Activated T-helper 1 cell treated with Interleukin-2 at 50 U/mL for 16 hours (primary cell): ENCODE measurements around the gene UBE2H.
"Not testable (repeated sequence)": the region's sequence is repeated elsewhere in the genome, so short reads cannot be mapped to it uniquely, and the experiment has no call there.

Experiments used
- DNase-seq: peaks from one replicate; pipeline ENCODE4 v3.0.0-alpha.2; 2020; ENCODE audit warnings: low read depth

Gene UBE2H

GRCh38 chr7:129952653-129953560, at the start of gene UBE2H:
Gene UBE2H (minus strand): TSS chr7:129952960. CDS start chr7:129952555, 405 bp downstream.
- DNase-seq = peak; percentile 89

GRCh38 chr7:129998446-129998845, 45.7 kb upstream of the UBE2H start:
- no peak for DNase-seq

- no peak for DNase-seq
Observed at GRCh38 chr7:129997285-129997684, 44.5 kb upstream of the UBE2H start.

- DNase-seq = no peak
Observed at GRCh38 chr7:129993275-129993674, 40.5 kb upstream of the UBE2H start.

GRCh38 chr7:129990403-129991192, 37.8 kb upstream of the UBE2H start:
- no peak for DNase-seq

GRCh38 chr7:129989466-129989865, 36.7 kb upstream of the UBE2H start:
- no peak for DNase-seq

GRCh38 chr7:129986600-129986999, 33.8 kb upstream of the UBE2H start:
- no peak for DNase-seq

- DNase-seq = no peak
Observed at GRCh38 chr7:129980667-129981066, 27.9 kb upstream of the UBE2H start.

- DNase-seq = no peak
Observed at GRCh38 chr7:129975309-129975708, 22.5 kb upstream of the UBE2H start.

- no peak for DNase-seq
Observed at GRCh38 chr7:129970816-129971215, 18.1 kb upstream of the UBE2H start.

- DNase-seq = no peak
Observed at GRCh38 chr7:129969881-129970446, 17.2 kb upstream of the UBE2H start.

GRCh38 chr7:129968592-129969383, 16.0 kb upstream of the UBE2H start:
- no peak for DNase-seq

GRCh38 chr7:129960204-129960475, 7.4 kb upstream of the UBE2H start:
- not testable (repeated sequence) for DNase-seq

- DNase-seq = no peak
Observed at GRCh38 chr7:129959471-129960203, 6.9 kb upstream of the UBE2H start.

GRCh38 chr7:129958643-129959470, 6.1 kb upstream of the UBE2H start:
- DNase-seq = no peak

GRCh38 chr7:129955993-129956543, 3.3 kb upstream of the UBE2H start:
- DNase-seq = no peak

GRCh38 chr7:129952086-129952652, 591 bp downstream of the UBE2H start:
- no peak for DNase-seq

- no peak for DNase-seq
Observed at GRCh38 chr7:129951226-129952085, 1.3 kb downstream of the UBE2H start.

- DNase-seq = no peak
Observed at GRCh38 chr7:129950933-129951225, 1.9 kb downstream of the UBE2H start.
